OCI-LY7 (cell line): ENCODE data around the gene C5orf52.

ENCODE experiments used
- CTCF ChIP-seq: fragments of 200-600 bp; sonication (generic); conservative IDR thresholded peaks from 2 replicates; pipeline ENCODE4 v1.5.1; 2014; ENCODE audit warnings: mild to moderate bottlenecking, antibody characterized with exemption, low read length, moderate library complexity, mixed read lengths
- EZH2phosphoT487 ChIP-seq: fragments of 200-600 bp; sonication (generic); IDR thresholded peaks from 2 replicates; pipeline ENCODE4 v1.6.1; 2018; ENCODE audit warnings: low read depth, borderline replicate concordance, mild to moderate bottlenecking, mixed run types, antibody characterized with exemption, low read length, moderate library complexity, mixed read lengths

- no peak for TF ChIP-seq CTCF
- TF ChIP-seq EZH2phosphoT487, result no peak
Observed at GRCh38 chr5:157680239-157680638, 8.9 kb downstream of the C5orf52 start.
